Myocyte (in vitro differentiated cells): ENCODE measurements around the gene MARK1. TPM values are rescaled to one million over a fixed set of nuclear protein-coding genes. Genes with fewer than 3 reads are reported as not detected.

ENCODE experiments used
- DNase-seq: peaks from one replicate; pipeline ENCODE4 v3.0.0-alpha.2; 2012; ENCODE audit warnings: low read depth
- total RNA-seq: library from RNA; depleted of rRNA; stranded (reverse); fragments of >200 nt; gene quantifications from 2 replicates; pipeline ENCODE4 v1.2.3, GENCODE V29; 2014

MARK1 gene
- total RNA-seq, 1 donor from 2014 or later, result 0.08 TPM

- DNase-seq, result no peak
Observed at GRCh38 chr1:220708936-220709801, 181.2 kb downstream of the MARK1 start.

- no peak for DNase-seq
Observed at GRCh38 chr1:220710333-220710732, 182.4 kb downstream of the MARK1 start.

DNA sequence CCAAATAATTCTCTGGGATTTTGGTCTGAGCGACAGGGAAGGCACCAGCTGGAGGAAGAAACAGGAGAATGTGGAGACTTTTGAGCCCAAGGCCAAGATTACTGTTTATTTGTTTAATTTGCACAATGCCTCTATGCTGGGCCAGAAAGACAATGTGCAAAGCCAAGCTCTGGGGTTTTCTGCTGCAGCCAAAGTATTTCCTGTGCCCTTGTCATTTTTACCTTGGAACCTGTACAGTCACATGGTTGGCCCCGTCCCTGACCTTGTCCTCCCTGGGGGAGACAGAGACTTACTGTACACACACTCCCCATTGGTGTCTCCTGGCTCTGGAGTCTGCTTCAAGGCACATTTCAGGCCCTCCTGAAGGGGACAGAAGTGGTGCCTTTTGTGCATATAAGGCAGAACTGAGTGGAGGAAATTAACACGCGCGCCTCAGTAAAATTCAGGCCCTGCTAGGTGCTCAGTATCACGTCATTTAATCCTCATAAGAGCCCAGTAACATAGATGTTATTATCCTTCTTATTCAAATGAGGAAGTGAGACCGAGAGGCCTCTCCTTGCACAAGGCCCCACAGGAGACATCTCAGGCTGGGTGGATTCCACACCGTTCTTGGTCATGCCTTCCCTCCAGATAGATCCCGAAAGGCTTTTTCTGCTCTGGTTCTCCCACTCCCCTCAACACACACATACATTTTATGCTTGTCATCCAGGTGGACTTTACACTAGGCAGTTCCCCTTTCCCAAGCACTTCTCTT, 183.3 kb downstream of the MARK1 start:
- no peak for DNase-seq

Other genes with a start within 250 kb of the MARK1 start
- gene C1orf115, start 162.2 kb downstream of the MARK1 start, total RNA-seq, result not detected in 2 replicates
- 1.4 and 2.2 TPM in 2 replicates for gene MTARC2, start 220.2 kb downstream of the MARK1 start, total RNA-seq